TTC549 (cell line): Measurements from ENCODE around the gene GBA2.

Source experiments
- FAIRE-seq: peaks from 2 replicates; lab custom pipeline; 2012; peaks lifted over from hg19 to GRCh38; lab: Jason Lieb, UNC

GBA2 gene

GRCh38 chr9:35690614-35691333 is 58.3 kb downstream of the GBA2 start:
- no peak for FAIRE-seq

DNA sequence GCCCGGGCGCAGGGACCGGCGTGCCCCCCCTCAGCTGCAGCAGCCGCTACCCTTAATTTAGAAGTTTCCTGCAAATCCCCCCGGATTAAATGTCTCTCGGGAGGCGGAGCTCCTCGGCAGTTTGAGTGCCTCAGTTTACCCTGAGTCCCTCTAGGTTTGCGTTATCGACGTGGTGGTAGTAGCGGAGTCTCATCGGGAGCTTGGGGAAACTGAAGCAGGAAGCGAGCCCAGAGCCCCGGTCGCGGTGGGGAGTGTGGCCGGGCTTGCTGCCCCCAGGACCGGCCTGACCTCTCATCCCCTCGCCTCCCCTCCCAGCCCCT is 58.8 kb downstream of the GBA2 start:
- no peak for FAIRE-seq

- no peak for FAIRE-seq
These were observed 59.3 kb downstream of the GBA2 start, which contains the start of gene TPM2 for GRCh38 chr9:35689542-35690293. TSS of gene TPM2 (minus strand) at chr9:35689925. CDS start at chr9:35689817, 108 bp downstream.

DNA sequence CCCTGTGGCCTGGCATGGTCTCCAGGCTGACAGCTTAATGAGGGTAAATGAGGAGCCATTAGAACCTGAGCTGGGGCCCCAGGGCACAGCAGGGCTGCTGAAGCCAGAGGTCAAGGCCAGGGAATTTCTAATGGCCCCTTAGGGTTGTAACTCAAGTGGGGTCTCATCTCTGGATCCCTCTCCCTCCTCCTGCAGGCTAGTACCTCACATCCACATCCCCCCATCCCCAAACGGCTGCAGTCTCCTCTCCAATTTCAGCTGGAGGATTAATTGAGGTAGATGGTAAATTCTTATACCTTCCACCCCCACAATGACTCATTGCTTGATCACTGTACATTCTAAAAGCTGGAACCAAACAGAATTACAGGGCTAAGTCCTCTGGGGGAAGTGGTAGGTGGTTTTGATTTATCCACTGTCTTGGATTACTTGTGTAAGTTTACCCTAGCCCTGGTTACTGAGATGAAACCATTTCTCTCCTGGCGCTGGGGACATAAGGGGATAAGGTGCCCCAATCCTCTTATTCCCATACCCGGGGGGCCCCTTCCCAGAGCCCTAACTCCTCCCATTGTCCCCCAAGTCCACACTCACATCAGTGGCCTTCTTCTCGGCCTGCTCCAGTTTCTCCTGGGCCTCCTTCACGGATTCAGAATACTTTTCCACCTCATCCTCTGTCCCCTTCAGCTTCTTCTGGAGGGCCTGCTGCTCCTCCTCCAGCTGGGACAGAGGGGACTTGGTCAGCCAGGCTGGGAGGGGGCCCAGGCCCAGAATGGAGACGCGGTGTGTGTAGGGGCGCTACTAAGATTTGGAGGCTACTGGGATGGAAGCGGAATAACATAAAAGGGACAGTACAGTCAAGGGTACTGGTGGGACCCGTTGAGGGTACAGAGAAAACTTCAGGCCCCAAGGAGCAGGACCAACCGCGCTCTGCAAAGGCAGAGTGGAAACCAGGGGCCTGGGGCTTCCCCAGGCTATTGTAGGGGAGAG is 60.2 kb downstream of the GBA2 start:
- FAIRE-seq = no peak

DNA sequence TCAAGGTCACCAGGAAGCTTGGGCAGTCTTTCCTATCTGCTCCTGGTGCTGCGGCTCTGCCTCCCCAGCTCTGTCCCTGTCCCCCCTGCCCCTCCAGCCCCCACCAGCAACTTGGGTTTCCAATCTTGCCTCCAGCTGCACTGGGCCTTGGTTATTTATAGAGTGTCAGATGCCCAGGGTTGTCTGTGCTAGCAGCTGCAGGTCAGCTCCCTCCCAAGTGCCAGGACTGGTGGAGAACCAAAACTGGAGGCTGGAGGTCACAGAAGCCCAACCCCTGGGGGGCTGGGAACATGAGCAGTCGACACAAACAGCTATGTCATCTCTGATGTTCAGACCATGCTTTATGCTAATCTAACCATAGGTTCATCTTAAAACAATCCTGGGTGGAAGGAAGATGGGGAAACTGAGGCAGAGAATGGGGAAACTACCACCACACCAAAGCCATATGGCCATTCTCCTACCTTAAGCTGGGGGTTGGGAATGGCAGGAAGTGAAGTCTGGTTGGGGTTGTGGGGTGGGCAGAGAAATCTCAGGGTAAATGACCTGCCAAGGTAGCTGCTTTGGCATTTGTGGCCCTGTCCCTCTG is 61.0 kb downstream of the GBA2 start:
- FAIRE-seq = no peak

DNA sequence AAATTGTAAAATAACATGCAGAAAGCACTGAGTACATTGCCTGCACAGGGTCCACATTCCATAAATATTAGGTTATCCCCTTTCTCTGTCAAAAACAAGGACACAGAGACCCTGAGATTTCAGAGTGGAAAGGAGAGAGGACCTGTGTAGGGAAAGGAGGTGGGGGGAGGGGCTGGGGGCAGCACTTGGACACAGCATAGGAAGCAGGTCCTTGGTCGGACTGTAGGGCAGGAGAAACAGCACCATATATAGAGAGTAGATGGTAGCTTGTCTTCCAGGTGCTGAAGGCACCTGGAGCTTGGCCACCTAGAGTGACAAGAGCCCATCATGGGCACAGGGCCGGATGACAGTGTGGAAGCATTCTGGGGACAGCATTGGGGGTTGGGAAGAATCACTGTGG is 61.7 kb downstream of the GBA2 start:
- FAIRE-seq = no peak
